OCI-LY3 (cell line): ENCODE results near the gene MUC13.

Experiments used
- H2AFZ ChIP-seq: fragments of 200-600, 300-600 bp; shearing (Covaris generic); 2 replicates; pipeline ENCODE4 v1.6.0; 2014; ENCODE audit warnings: antibody characterized with exemption, low read depth, low read length
- H3K27ac ChIP-seq: fragments of 200-600, 300-600 bp; sonication (generic); 2 replicates; pipeline ENCODE4 v1.5.1; 2014; ENCODE audit warnings: mild to moderate bottlenecking, low read length, moderate library complexity, mixed read lengths
- H3K27me3 ChIP-seq: fragments of 200-600, 300-600 bp; sonication (generic); 2 replicates; pipeline ENCODE4 v1.6.1; 2014; ENCODE audit warnings: low read depth, low read length, mixed read lengths
- H3K36me3 ChIP-seq: fragments of 200-600, 300-600 bp; sonication (generic); replicated peaks from 2 replicates; pipeline ENCODE3; 2014; ENCODE audit warnings: low read depth, low read length, mixed read lengths
- H3K4me1 ChIP-seq: fragments of 300-600, 200-600 bp; sonication (generic); 2 replicates; pipeline ENCODE4 v1.6.1; 2014; ENCODE audit warnings: low read length, mixed read lengths
- H3K4me2 ChIP-seq: fragments of 200-600, 300-600 bp; sonication (generic); 2 replicates; pipeline ENCODE4 v1.6.1; 2014; ENCODE audit warnings: low read length, mixed read lengths
- H3K4me3 ChIP-seq: fragments of 300-600, 200-600 bp; sonication (generic); 2 replicates; pipeline ENCODE4 v1.5.1; 2014; ENCODE audit warnings: antibody characterized with exemption, mild to moderate bottlenecking, low read length, moderate library complexity
- H3K79me2 ChIP-seq: fragments of 300-600, 200-600 bp; shearing (Covaris generic); 2 replicates; pipeline ENCODE4 v1.6.1; 2014; ENCODE audit warnings: mild to moderate bottlenecking, low read length, mixed read lengths
- H3K9ac ChIP-seq: fragments of 300-600, 200-600 bp; shearing (Covaris generic); 2 replicates; pipeline ENCODE4 v1.6.0; 2014; ENCODE audit warnings: mild to moderate bottlenecking, low read length, moderate library complexity
- H3K9me3 ChIP-seq: fragments of 200-600, 300-600 bp; shearing (Covaris generic); 2 replicates; pipeline ENCODE4 v1.6.1; 2014; ENCODE audit warnings: low read length, mixed read lengths; ENCODE audit not compliant: insufficient read depth
- H4K20me1 ChIP-seq: fragments of 200-600, 300-600 bp; sonication (generic); 2 replicates; pipeline ENCODE4 v1.6.1; 2016; ENCODE audit warnings: low read length, mixed read lengths; ENCODE audit not compliant: insufficient read depth
- EZH2phosphoT487 ChIP-seq: fragments of 200-600 bp; shearing (Covaris generic); IDR thresholded peaks from 2 replicates; pipeline ENCODE4 v1.6.1; 2018; ENCODE audit warnings: antibody characterized with exemption, mixed run types, low read depth
- TF ChIP-seq, protein P1 (sequence below): fragments of 200-600, 300-600 bp; sonication (generic); IDR thresholded peaks from 2 replicates; pipeline ENCODE4 v1.5.1; 2014; ENCODE audit warnings: antibody characterized with exemption, low read length, low read depth

MUC13 gene

DNA sequence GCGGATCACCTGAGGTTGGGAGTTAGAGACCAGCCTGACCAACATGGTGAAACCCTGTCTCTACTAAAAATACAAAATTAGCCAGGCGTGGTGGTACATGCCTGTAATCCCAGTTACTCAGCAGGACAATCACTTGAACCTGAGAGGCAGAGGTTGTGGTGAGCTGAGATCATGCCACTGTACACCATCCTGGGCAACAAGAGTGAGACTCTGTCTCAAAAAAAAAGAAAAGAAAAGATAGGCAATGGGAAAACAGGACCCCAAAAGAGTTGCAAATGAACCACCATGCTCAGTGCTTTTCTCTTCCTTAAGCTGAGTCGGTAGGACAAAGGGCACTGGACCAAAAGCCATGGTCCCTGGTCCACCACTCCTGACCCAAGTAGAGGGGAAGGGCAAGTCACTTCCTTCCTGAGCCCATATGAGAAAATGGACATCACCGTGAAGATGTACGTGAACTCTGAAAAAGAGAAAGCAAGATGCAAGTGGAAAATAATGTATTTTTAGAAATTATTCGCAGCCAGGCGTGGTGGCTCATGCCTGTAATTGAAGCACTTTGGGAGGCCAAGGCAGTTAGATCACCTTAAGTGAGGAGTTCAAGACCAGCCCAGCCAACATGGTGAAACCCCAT is 50.0 kb downstream of the MUC13 start:
- Histone ChIP-seq H3K27ac (no peak overlapping the region), H3K4me2 (no peak overlapping the region), H3K79me2 (no peaks in the 10 kb centered on the region), H2AFZ (no peak overlapping the region), H3K36me3 (no peaks in the 10 kb centered on the region), H3K27me3 (peaks cover 10% of the 10 kb centered on the region), H4K20me1 (no peaks in the 10 kb centered on the region), H3K9me3 (no peaks in the 10 kb centered on the region), H3K4me1 (peaks cover 3% of the 10 kb centered on the region; the same call in 1 of the 2 replicates), H3K9ac (no peak overlapping the region), H3K4me3 (no peak overlapping the region)
- TF ChIP-seq EZH2phosphoT487, result no peak
- TF ChIP-seq, protein P1, sequence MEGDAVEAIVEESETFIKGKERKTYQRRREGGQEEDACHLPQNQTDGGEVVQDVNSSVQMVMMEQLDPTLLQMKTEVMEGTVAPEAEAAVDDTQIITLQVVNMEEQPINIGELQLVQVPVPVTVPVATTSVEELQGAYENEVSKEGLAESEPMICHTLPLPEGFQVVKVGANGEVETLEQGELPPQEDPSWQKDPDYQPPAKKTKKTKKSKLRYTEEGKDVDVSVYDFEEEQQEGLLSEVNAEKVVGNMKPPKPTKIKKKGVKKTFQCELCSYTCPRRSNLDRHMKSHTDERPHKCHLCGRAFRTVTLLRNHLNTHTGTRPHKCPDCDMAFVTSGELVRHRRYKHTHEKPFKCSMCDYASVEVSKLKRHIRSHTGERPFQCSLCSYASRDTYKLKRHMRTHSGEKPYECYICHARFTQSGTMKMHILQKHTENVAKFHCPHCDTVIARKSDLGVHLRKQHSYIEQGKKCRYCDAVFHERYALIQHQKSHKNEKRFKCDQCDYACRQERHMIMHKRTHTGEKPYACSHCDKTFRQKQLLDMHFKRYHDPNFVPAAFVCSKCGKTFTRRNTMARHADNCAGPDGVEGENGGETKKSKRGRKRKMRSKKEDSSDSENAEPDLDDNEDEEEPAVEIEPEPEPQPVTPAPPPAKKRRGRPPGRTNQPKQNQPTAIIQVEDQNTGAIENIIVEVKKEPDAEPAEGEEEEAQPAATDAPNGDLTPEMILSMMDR, result no peak

DNA sequence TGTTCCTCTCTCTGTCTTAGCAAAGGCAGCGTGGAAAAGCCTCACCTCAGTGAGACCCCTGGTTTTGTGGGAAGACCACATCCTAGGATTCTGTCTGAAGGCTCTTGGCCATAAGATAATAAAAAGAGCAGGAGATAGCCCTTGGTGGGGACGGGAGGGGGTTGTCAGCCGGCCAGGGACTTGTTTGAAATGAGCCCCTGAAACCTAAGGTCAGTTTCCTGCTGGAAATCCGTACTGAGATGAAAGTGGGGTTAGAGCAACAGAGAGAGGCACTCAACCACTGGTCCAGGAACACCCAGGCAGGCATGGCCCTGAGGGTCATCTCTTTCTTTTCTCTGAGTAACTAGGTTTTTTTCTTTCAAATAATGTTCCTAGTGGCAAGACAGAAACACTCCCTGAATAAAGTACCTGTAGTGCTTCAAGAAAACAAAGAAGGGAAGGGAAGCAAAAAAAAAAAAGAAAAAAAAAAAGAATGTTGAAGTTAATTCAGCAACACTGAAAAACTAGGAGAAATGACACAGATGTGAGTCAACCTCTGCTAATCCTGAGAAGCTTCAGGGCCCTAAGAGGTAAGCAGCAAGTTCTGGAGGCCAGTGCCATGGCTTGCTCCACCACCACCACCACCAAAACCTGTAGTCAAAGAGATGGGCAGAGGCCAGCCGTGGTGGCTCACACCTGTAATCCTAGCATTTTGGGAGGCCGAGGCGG is 50.6 kb downstream of the MUC13 start:
- peaks cover 3% of the 10 kb centered on the region for H3K4me1 ChIP-seq
- no peak overlapping the region for H3K4me3 ChIP-seq
- H3K9ac ChIP-seq, result no peak overlapping the region
- no peaks in the 10 kb centered on the region for H3K79me2 ChIP-seq
- no peak overlapping the region for H2AFZ ChIP-seq
- no peaks in the 10 kb centered on the region for H4K20me1 ChIP-seq
- no peak overlapping the region for H3K27ac ChIP-seq
- peaks cover 10% of the 10 kb centered on the region for H3K27me3 ChIP-seq
- H3K9me3 ChIP-seq, result no peaks in the 10 kb centered on the region
- no peaks in the 10 kb centered on the region for H3K36me3 ChIP-seq
- TF ChIP-seq, protein P1, result no peak
- no peak for TF ChIP-seq EZH2phosphoT487
- H3K4me2 ChIP-seq, result no peak overlapping the region

DNA sequence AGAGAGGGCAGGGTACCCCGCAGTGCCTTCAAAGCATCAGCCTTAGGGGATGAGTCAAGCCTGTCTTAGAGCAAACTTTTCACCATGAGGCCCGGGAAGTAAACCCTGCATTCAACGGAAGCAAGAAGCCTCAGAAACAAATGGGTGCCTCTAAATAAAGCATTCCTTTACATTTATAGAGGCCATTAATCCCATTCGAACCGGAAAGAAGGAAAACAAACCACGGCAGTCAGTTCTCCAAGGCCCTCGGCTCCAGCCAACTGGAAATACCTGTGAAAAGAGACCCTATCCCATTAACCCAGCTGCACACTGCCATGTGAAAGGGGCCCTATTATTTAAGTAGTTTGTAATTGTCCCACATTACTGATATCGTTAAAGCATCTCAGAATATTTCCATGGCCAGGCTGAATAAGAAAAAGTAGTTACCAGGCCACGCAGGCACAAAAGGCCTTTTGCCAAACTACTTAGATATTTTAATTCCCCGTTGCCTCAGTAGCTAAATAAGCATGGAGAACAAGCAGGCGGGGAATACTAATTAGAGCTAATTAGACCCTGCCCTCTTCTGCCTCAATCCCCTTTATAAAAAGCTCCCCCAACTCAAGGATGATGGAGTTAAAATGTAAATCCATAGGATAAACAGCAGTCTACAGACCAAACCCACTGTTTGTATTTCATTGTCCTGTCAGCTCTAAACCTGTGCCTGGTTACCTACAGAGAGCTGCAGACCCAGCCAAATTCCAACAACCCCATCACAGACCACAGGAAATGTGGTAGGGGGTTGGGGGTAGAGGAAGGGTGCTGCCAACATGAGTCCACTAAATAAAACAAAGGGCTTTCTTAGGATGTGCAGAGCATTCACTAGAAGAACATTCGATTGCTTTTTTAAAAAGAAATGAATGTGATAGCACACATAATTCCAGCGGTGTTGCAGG is 51.5 kb downstream of the MUC13 start:
- Histone ChIP-seq H3K9ac (no peak overlapping the region), H4K20me1 (no peaks in the 10 kb centered on the region), H2AFZ (no peak overlapping the region), H3K79me2 (no peaks in the 10 kb centered on the region), H3K27ac (no peak overlapping the region), H3K36me3 (no peaks in the 10 kb centered on the region), H3K4me3 (no peak overlapping the region), H3K9me3 (no peaks in the 10 kb centered on the region), H3K27me3 (peaks cover 10% of the 10 kb centered on the region), H3K4me1 (peaks cover 8% of the 10 kb centered on the region), H3K4me2 (no peak overlapping the region)
- TF ChIP-seq, protein P1, result no peak
- no peak for TF ChIP-seq EZH2phosphoT487
